Activated naive CD4-positive, alpha-beta T cell treated with anti-CD3 and anti-CD28 coated beads for 36 hours (primary cell): ENCODE measurements around the gene NUDT8. TPM values are rescaled to one million over a fixed set of nuclear protein-coding genes. Genes with fewer than 3 reads are reported as not detected.

Experiments used
- CTCF ChIA-PET: fragments of 350-600 bp; sonication (Branson Sonifier 250); formaldehyde crosslinking; loops from one replicate; lab custom pipeline; 2021; ENCODE audit warnings: antibody characterized with exemption; lab: Charles Lee
- DNase-seq: peaks from one replicate; pipeline ENCODE4 v3.0.0-alpha.2; 2020
- H3K27ac Mint-ChIP-seq: one replicate; pipeline ENCODE4 v1.8.0; 2021; ENCODE audit warnings: mild to moderate bottlenecking, mixed read lengths
- H3K27me3 Mint-ChIP-seq: one replicate; pipeline ENCODE4 v1.8.0; 2021; ENCODE audit warnings: low read depth, mixed read lengths
- H3K36me3 Mint-ChIP-seq: one replicate; pipeline ENCODE4 v1.8.0; 2021; ENCODE audit warnings: low read depth, mixed read lengths
- H3K4me1 Mint-ChIP-seq: one replicate; pipeline ENCODE4 v1.8.0; 2021; ENCODE audit warnings: low read depth, mixed read lengths
- H3K4me3 Mint-ChIP-seq: one replicate; pipeline ENCODE4 v1.8.0; 2021; ENCODE audit warnings: mild to moderate bottlenecking, moderate library complexity, mixed read lengths
- H3K9me3 Mint-ChIP-seq: one replicate; pipeline ENCODE4 v1.8.0; 2021; ENCODE audit warnings: mixed read lengths
- intact Hi-C: fragments of 100-400 bp; cut with micrococcal nuclease; formaldehyde crosslinking; loops from one replicate; pipeline ENCODE4 v1.15.1; 2023
- total RNA-seq, 2 experiments: library from RNA; stranded (reverse); gene quantifications; one replicate each; pipeline ENCODE4 v1.2.3, GENCODE V29; 2021

Gene NUDT8
- total RNA-seq, result 10 to 100 TPM; 29.7 to 30.4 TPM

GRCh38 chr11:67629386-67630227 lies at the start of gene NUDT8:
Gene NUDT8 (minus strand): TSS chr11:67629937. CDS start chr11:67629911, 26 bp downstream.
- CTCF ChIA-PET, result interaction anchor here (0.6 to 4.2 kb wide), 12 partner anchors 10 to 278 kb away, joined by 3 to 46 read pairs (median 5); partner anchors contain the start of genes ACY3 and TBX10

GRCh38 chr11:67675058-67675747 lies 45.5 kb upstream of the NUDT8 start:
- no peak overlapping the region for H3K4me3 Mint-ChIP-seq
- DNase-seq, result no peak
- no peaks in the 10 kb centered on the region for H3K9me3 Mint-ChIP-seq
- no peak overlapping the region for H3K27ac Mint-ChIP-seq
- no peaks in the 10 kb centered on the region for H3K36me3 Mint-ChIP-seq
- intact Hi-C loops, result no loop called here
- CTCF ChIA-PET, result no interaction called here
- no peaks in the 10 kb centered on the region for H3K4me1 Mint-ChIP-seq
- H3K27me3 Mint-ChIP-seq, result no peaks in the 10 kb centered on the region

More at GRCh38 chr11:67629386-67630227, at the start of gene NUDT8:
- peak within 1 kb of the TSS; percentile 90 for H3K27ac Mint-ChIP-seq
- no peaks in the 10 kb centered on the region for H3K27me3 Mint-ChIP-seq
- H3K4me1 Mint-ChIP-seq, result peaks cover 5% of the 10 kb centered on the region
- no peaks in the 10 kb centered on the region for H3K36me3 Mint-ChIP-seq
- H3K9me3 Mint-ChIP-seq, result no peaks in the 10 kb centered on the region
- DNase-seq, result peak; percentile 92
- H3K4me3 Mint-ChIP-seq, result peak within 1 kb of the TSS; percentile 85
- intact Hi-C loops, result loop anchor here (1.0 kb wide), 4 partner anchors 15 to 176 kb away; partner anchors contain the start of gene NDUFV1

GRCh38 chr11:67674442-67674871 lies 44.7 kb upstream of the NUDT8 start, which contains the start of gene ALDH3B2:
Gene ALDH3B2 (minus strand): TSS chr11:67674623. CDS start chr11:67666935, 7,688 bp downstream.
- no peak for DNase-seq
- H3K36me3 Mint-ChIP-seq, result no peaks in the 10 kb centered on the region
- no peak within 1 kb of the TSS for H3K27ac Mint-ChIP-seq
- H3K4me3 Mint-ChIP-seq, result no peak within 1 kb of the TSS
- H3K9me3 Mint-ChIP-seq, result no peaks in the 10 kb centered on the region
- CTCF ChIA-PET, result no interaction called here
- intact Hi-C loops, result no loop called here
- H3K27me3 Mint-ChIP-seq, result no peaks in the 10 kb centered on the region
- H3K4me1 Mint-ChIP-seq, result no peaks in the 10 kb centered on the region

GRCh38 chr11:67673902-67674301 lies 44.2 kb upstream of the NUDT8 start:
- Mint-ChIP-seq H3K27me3 (no peaks in the 10 kb centered on the region), H3K36me3 (no peaks in the 10 kb centered on the region), H3K4me3 (no peak overlapping the region), H3K27ac (no peak overlapping the region), H3K9me3 (no peaks in the 10 kb centered on the region), H3K4me1 (no peaks in the 10 kb centered on the region)
- no peak for DNase-seq
- CTCF ChIA-PET, result no interaction called here
- intact Hi-C loops, result no loop called here

- Mint-ChIP-seq H3K4me1 (no peaks in the 10 kb centered on the region), H3K4me3 (no peak overlapping the region), H3K36me3 (no peaks in the 10 kb centered on the region), H3K9me3 (no peaks in the 10 kb centered on the region), H3K27ac (no peak overlapping the region), H3K27me3 (no peaks in the 10 kb centered on the region)
- CTCF ChIA-PET, result no interaction called here
- intact Hi-C loops, result no loop called here
- DNase-seq, result no peak
Observed at GRCh38 chr11:67673358-67673757, 43.6 kb upstream of the NUDT8 start.

- no peak overlapping the region for H3K4me3 Mint-ChIP-seq
- H3K36me3 Mint-ChIP-seq, result no peaks in the 10 kb centered on the region
- CTCF ChIA-PET, result interaction anchor here (1.1 kb wide), 1 partner anchor 13 kb away, joined by 3 read pairs; no protein-coding TSS in a partner anchor
- no peaks in the 10 kb centered on the region for H3K9me3 Mint-ChIP-seq
- no peaks in the 10 kb centered on the region for H3K27me3 Mint-ChIP-seq
- DNase-seq, result no peak
- intact Hi-C loops, result no loop called here
- H3K4me1 Mint-ChIP-seq, result no peaks in the 10 kb centered on the region
- H3K27ac Mint-ChIP-seq, result no peak overlapping the region
Observed at GRCh38 chr11:67671211-67671520, 41.4 kb upstream of the NUDT8 start.

GRCh38 chr11:67670316-67671210 lies 40.8 kb upstream of the NUDT8 start:
- H3K4me1 Mint-ChIP-seq, result no peaks in the 10 kb centered on the region
- H3K27me3 Mint-ChIP-seq, result no peaks in the 10 kb centered on the region
- CTCF ChIA-PET, result interaction anchor here (1.1 kb wide), 1 partner anchor 12 kb away, joined by 3 read pairs; no protein-coding TSS in a partner anchor

GRCh38 chr11:67668192-67668551 lies 38.4 kb upstream of the NUDT8 start:
- no peaks in the 10 kb centered on the region for H3K27me3 Mint-ChIP-seq
- H3K36me3 Mint-ChIP-seq, result no peaks in the 10 kb centered on the region
- intact Hi-C loops, result no loop called here
- no peaks in the 10 kb centered on the region for H3K4me1 Mint-ChIP-seq
- H3K27ac Mint-ChIP-seq, result no peak overlapping the region
- DNase-seq, result no peak
- H3K9me3 Mint-ChIP-seq, result no peaks in the 10 kb centered on the region
- no peak overlapping the region for H3K4me3 Mint-ChIP-seq
- CTCF ChIA-PET, result interaction anchor here (0.7 kb wide), 1 partner anchor 10 kb away, joined by 3 read pairs; no protein-coding TSS in a partner anchor

More at GRCh38 chr11:67670316-67671210, 40.8 kb upstream of the NUDT8 start:
- no peak overlapping the region for H3K4me3 Mint-ChIP-seq
- intact Hi-C loops, result no loop called here
- no peak overlapping the region for H3K27ac Mint-ChIP-seq
- H3K9me3 Mint-ChIP-seq, result no peaks in the 10 kb centered on the region
- no peaks in the 10 kb centered on the region for H3K36me3 Mint-ChIP-seq
- no peak for DNase-seq

- CTCF ChIA-PET, result interaction anchor here (0.7 kb wide), 1 partner anchor 9 kb away, joined by 3 read pairs; no protein-coding TSS in a partner anchor
- Mint-ChIP-seq H3K9me3 (no peaks in the 10 kb centered on the region), H3K4me1 (no peaks in the 10 kb centered on the region), H3K36me3 (no peaks in the 10 kb centered on the region), H3K27ac (no peak overlapping the region), H3K4me3 (no peak overlapping the region), H3K27me3 (no peaks in the 10 kb centered on the region)
- intact Hi-C loops, result no loop called here
- DNase-seq, result no peak
Observed at GRCh38 chr11:67667490-67668191, 37.9 kb upstream of the NUDT8 start.

- intact Hi-C loops, result no loop called here
- CTCF ChIA-PET, result no interaction called here
- Mint-ChIP-seq H3K27ac (no peak overlapping the region), H3K4me1 (no peaks in the 10 kb centered on the region), H3K4me3 (no peak overlapping the region), H3K36me3 (no peaks in the 10 kb centered on the region), H3K9me3 (no peaks in the 10 kb centered on the region), H3K27me3 (no peaks in the 10 kb centered on the region)
- no peak for DNase-seq
Observed at GRCh38 chr11:67666676-67667489, 37.1 kb upstream of the NUDT8 start.

GRCh38 chr11:67666303-67666645 lies 36.5 kb upstream of the NUDT8 start:
- Mint-ChIP-seq H3K36me3 (no peaks in the 10 kb centered on the region), H3K27me3 (no peaks in the 10 kb centered on the region), H3K4me3 (no peak overlapping the region), H3K4me1 (no peaks in the 10 kb centered on the region), H3K27ac (no peak overlapping the region), H3K9me3 (no peaks in the 10 kb centered on the region)
- intact Hi-C loops, result no loop called here
- DNase-seq, result no peak
- CTCF ChIA-PET, result no interaction called here
